KMS-11 (cell line): Measurements from ENCODE around the gene BCL2L14.
A peak's percentile ranks its signal among the peaks of the same experiment; 100 is the strongest.

Experiments
- H2AFZ ChIP-seq: fragments of 200-600 bp; sonication (generic); 2 replicates; pipeline ENCODE4 v1.6.1; 2016; ENCODE audit warnings: antibody characterized with exemption, mixed run types, low read depth
- H3K27ac ChIP-seq: fragments of 200-600 bp; sonication (generic); 2 replicates; pipeline ENCODE4 v1.6.1; 2016; ENCODE audit warnings: mild to moderate bottlenecking, mixed run types
- H3K27me3 ChIP-seq: fragments of 200-600 bp; sonication (generic); 2 replicates; pipeline ENCODE4 v1.6.1; 2017; ENCODE audit warnings: mild to moderate bottlenecking, low read depth, mixed run types, moderate library complexity; ENCODE audit not compliant: insufficient read depth
- H3K36me3 ChIP-seq: fragments of 200-600 bp; sonication (generic); 2 replicates; pipeline ENCODE4 v1.6.1; 2017; ENCODE audit warnings: mild to moderate bottlenecking, mixed run types; ENCODE audit not compliant: insufficient read depth
- H3K4me1 ChIP-seq: fragments of 200-600 bp; sonication (generic); 2 replicates; pipeline ENCODE4 v1.6.1; 2016; ENCODE audit warnings: mild to moderate bottlenecking, low read depth, mixed run types; ENCODE audit not compliant: poor library complexity, severe bottlenecking
- H3K4me2 ChIP-seq: fragments of 200-600 bp; sonication (generic); 2 replicates; pipeline ENCODE4 v1.7.0; 2016; ENCODE audit warnings: mild to moderate bottlenecking, mixed run types
- H3K4me3 ChIP-seq: fragments of 200-600 bp; sonication (generic); IDR thresholded peaks from 2 replicates; pipeline ENCODE4 v1.6.1; 2017; ENCODE audit warnings: low read depth, low read length, mixed read lengths; ENCODE audit not compliant: insufficient read depth
- H3K79me2 ChIP-seq: fragments of 200-600 bp; sonication (generic); 2 replicates; pipeline ENCODE4 v1.6.1; 2016; ENCODE audit warnings: low read depth, mixed run types; ENCODE audit not compliant: insufficient read depth
- H3K9ac ChIP-seq: fragments of 200-600 bp; sonication (generic); 2 replicates; pipeline ENCODE4 v1.6.1; 2016; ENCODE audit warnings: mild to moderate bottlenecking, mixed run types
- H4K20me1 ChIP-seq: fragments of 200-600 bp; sonication (generic); 2 replicates; pipeline ENCODE4 v1.6.1; 2016; ENCODE audit warnings: mild to moderate bottlenecking, mixed run types; ENCODE audit not compliant: insufficient read depth
- TF ChIP-seq, protein P1 (sequence below): fragments of 200-600 bp; sonication (generic); conservative IDR thresholded peaks from 2 replicates; pipeline ENCODE4 v1.6.1; 2017; ENCODE audit warnings: low read depth, mild to moderate bottlenecking, antibody characterized with exemption, low read length, moderate library complexity, mixed read lengths

BCL2L14 gene

GRCh38 chr12:12032260-12032791, 38.4 kb upstream of the BCL2L14 start:
- Histone ChIP-seq H2AFZ (no peak overlapping the region), H3K4me1 (peaks cover 23% of the 10 kb centered on the region), H3K27me3 (no peaks in the 10 kb centered on the region), H3K27ac (no peak overlapping the region), H3K9ac (no peak overlapping the region), H3K4me2 (no peak overlapping the region), H3K4me3 (no peak overlapping the region), H4K20me1 (no peaks in the 10 kb centered on the region), H3K79me2 (no peaks in the 10 kb centered on the region), H3K36me3 (no peaks in the 10 kb centered on the region)
- TF ChIP-seq, protein P1, sequence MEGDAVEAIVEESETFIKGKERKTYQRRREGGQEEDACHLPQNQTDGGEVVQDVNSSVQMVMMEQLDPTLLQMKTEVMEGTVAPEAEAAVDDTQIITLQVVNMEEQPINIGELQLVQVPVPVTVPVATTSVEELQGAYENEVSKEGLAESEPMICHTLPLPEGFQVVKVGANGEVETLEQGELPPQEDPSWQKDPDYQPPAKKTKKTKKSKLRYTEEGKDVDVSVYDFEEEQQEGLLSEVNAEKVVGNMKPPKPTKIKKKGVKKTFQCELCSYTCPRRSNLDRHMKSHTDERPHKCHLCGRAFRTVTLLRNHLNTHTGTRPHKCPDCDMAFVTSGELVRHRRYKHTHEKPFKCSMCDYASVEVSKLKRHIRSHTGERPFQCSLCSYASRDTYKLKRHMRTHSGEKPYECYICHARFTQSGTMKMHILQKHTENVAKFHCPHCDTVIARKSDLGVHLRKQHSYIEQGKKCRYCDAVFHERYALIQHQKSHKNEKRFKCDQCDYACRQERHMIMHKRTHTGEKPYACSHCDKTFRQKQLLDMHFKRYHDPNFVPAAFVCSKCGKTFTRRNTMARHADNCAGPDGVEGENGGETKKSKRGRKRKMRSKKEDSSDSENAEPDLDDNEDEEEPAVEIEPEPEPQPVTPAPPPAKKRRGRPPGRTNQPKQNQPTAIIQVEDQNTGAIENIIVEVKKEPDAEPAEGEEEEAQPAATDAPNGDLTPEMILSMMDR: no peak

- Histone ChIP-seq H3K4me3 (no peak overlapping the region), H4K20me1 (no peaks in the 10 kb centered on the region), H3K27me3 (no peaks in the 10 kb centered on the region), H3K36me3 (no peaks in the 10 kb centered on the region), H2AFZ (peak overlapping the region; percentile 47; the same call in 1 of the 2 replicates), H3K27ac (no peak overlapping the region), H3K4me2 (peak overlapping the region; percentile 55; the same call in 1 of the 2 replicates), H3K4me1 (peaks cover 19% of the 10 kb centered on the region), H3K79me2 (no peaks in the 10 kb centered on the region), H3K9ac (no peak overlapping the region)
- TF ChIP-seq, protein P1: peak; percentile 94
Observed at GRCh38 chr12:12032851-12033797, 37.6 kb upstream of the BCL2L14 start.

DNA sequence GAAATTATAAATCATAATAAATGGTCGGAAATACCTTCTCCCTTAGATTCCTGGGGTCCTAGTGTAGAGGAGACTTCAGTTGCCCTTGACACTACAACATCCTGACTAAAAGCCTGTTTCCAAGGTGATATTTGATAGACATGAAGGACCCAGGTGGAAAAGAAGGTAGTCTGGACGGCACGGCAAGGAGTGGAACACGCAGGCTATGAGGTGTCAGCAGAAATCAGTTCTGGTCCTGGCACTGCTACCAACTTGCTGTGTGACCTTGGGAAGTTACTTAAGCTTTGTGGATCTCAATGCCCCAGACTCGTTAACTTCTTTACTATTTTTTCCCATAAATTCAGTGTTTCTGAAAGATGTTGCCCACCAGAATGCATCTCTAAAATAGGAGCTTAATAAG, 36.9 kb upstream of the BCL2L14 start:
- Histone ChIP-seq H3K4me3 (no peak overlapping the region), H3K9ac (no peak overlapping the region), H3K4me1 (peaks cover 19% of the 10 kb centered on the region), H3K79me2 (no peaks in the 10 kb centered on the region), H3K27me3 (no peaks in the 10 kb centered on the region), H3K27ac (no peak overlapping the region), H3K36me3 (no peaks in the 10 kb centered on the region), H2AFZ (no peak overlapping the region), H4K20me1 (no peaks in the 10 kb centered on the region), H3K4me2 (no peak overlapping the region)
- TF ChIP-seq, protein P1: no peak

- Histone ChIP-seq H3K4me2 (no peak overlapping the region), H3K27ac (no peak overlapping the region), H3K9ac (no peak overlapping the region), H3K79me2 (no peaks in the 10 kb centered on the region), H4K20me1 (no peaks in the 10 kb centered on the region), H2AFZ (no peak overlapping the region), H3K4me1 (peaks cover 19% of the 10 kb centered on the region), H3K27me3 (no peaks in the 10 kb centered on the region), H3K36me3 (no peaks in the 10 kb centered on the region), H3K4me3 (no peak overlapping the region)
- TF ChIP-seq, protein P1: no peak
Observed at GRCh38 chr12:12034344-12034743, 36.4 kb upstream of the BCL2L14 start.
